Measurements from ENCODE around the gene PRRX1.

DNA sequence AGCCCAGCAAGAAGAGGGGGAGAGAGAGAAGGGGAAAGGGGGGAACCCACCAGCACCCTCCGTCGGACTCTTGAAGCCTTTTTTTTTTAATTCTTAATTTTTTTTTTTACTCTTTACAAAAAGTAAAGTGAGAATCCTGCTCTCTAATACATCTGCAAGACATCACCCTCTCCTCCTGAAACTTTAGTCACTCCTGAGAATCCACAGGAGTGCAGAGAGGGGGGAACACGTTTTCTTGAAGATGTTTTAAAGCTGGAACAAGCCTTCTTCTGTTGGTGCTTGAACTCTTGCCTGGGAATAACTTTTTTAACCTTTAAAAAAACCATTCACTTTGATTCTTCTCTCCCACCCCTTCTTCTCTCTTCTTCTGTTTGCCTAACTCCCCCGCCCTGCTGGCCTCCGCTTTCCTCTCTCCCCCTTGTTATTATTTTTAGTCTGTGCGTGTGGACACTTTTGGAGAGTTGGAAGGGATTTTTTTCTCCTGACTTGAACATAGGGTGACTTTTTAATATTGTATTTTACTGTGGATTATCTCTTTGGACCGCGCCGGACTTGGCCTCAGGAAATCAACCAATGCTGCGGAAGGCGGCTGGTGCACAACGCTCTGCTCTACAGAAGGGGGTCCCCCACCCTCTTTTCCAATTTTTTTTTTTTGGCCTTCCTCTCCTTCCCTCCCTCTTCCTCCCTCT lies 383 bp upstream of the PRRX1 start:
- TF ChIP-seq EZH2 (optimal IDR thresholded peaks at IDR 0.05; ENCODE audit: low read depth, low read length), result no peak
- no peak for TF ChIP-seq EZH2phosphoT487 (IDR thresholded peaks at IDR 0.05; ENCODE audit: low read length)

Measured in MM.1S (cell line).